CD4-positive, alpha-beta T cell treated with Interleukin-1 beta for 1 hour (primary cell): ENCODE results near the gene APBA3.

Experiments
- DNase-seq, 2 donors: peaks; one replicate each; pipeline ENCODE4 v3.0.0-alpha.2; 2020 to 2022

Gene APBA3, protein sequence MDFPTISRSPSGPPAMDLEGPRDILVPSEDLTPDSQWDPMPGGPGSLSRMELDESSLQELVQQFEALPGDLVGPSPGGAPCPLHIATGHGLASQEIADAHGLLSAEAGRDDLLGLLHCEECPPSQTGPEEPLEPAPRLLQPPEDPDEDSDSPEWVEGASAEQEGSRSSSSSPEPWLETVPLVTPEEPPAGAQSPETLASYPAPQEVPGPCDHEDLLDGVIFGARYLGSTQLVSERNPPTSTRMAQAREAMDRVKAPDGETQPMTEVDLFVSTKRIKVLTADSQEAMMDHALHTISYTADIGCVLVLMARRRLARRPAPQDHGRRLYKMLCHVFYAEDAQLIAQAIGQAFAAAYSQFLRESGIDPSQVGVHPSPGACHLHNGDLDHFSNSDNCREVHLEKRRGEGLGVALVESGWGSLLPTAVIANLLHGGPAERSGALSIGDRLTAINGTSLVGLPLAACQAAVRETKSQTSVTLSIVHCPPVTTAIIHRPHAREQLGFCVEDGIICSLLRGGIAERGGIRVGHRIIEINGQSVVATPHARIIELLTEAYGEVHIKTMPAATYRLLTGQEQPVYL

DNA sequence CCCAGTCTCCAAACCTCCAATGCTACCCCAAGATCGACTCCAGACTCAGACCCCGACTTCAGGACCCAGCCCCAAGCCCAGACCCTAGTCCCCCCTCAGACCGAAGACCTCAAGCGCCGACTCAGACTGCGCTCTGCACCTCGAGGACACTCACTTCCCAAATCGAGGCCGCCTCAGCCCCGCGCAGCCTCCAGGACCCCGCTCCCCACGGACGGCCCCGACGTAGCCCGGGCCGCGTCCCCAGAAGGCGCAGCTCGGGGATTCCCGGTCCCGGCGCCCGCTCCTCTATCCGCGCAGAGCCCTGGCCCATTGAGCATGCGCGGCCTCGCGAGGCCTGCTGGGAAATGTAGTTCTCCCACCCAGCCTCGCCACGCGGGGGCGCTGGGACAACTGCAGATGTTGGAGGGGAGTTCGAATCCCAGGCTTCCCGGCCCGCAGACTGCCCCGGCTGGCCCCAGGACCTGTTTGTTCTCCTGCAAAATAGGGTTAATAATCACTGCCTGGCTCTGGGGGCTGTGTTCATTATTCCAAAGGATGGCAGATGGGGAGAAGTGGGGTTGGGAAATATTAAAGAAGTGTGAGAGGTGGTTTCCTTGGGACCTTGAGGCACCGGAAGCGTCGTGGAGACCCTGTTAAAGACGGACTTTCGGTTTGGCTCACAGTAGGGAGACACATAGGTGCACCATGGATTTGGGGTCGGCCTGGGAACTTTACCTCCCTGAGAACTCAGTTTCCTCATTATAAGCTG, at the start of gene APBA3:
TSS of gene APBA3 (minus strand) at position 311 of the 748 bp plus-strand sequence. CDS start 1,428 bp downstream, outside the sequence.
- peak; percentile 95 to 97 for DNase-seq

DNA sequence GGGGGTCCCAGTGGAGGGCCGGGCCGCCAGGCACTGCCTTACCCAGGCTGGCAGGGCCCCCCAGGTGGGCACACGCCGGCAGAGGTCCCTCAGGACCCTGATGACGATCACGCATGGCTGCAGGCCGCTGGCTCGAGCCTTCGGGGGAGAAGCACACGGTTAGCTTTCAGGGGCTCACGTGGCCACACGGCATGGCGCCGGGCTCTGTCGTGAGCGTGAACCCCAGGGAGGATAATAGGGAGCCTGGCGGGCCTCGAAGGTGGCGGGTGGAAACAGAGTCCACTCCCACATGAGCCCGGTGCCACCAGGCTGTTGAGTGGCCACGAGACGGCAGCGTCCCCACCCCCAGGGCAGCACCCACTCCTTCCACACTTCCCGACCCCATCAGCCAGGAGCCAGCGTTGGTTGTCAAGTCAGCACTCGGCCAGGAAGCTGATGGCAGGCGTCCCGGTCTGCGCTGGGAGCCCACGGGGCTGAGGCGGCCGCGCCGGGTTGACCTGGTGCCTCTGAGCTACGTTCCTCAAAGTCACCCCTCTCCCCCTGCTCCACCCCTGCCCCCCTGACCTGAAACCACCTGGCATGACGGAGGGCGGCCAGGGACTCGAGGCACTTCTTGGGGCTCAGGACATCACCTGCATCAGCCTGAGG, 49.3 kb upstream of the APBA3 start:
- DNase-seq: peak in 1 of 2 donors; percentile 19

DNA sequence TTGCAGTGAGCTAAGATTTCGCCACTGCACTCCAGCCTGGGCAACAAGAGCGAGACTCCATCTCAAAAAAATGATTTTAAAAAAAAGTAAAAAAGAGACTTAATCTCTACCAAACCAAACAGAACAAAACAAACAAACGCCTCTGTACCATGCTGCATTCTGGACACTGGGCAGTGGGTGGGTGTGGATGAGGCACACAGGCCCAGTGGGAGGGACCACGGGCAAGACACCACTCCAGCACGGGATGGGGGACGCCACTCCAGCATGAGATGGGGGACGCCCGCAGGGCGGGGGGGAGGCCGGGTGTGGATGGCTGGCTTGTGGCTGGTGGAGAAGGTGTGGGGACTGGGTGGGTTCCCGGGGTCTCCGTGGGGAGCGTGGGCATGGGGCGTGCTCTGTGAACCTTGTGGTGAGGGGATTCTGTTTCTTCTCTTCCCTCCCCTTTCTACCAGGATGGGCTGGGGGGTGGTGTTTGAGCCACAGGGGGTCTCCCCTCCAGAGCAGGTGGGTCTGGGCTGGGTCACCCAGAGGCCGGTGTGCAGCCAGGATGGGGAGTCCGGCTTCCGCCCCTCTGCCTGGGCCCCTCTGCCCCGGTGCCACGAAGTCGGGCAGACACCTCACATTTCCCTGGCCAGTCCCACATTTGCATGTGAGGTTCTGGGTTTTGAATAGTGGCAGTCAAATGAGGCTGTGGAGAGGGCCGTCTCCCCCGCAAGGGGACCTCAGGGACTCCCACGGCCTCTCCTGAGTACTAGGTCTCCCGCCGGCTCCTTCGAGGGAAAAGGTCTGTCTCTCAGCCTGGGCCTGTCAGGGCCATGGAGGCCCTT, 48.6 kb upstream of the APBA3 start:
- peak in 1 of 2 donors; percentile 35 for DNase-seq

DNA sequence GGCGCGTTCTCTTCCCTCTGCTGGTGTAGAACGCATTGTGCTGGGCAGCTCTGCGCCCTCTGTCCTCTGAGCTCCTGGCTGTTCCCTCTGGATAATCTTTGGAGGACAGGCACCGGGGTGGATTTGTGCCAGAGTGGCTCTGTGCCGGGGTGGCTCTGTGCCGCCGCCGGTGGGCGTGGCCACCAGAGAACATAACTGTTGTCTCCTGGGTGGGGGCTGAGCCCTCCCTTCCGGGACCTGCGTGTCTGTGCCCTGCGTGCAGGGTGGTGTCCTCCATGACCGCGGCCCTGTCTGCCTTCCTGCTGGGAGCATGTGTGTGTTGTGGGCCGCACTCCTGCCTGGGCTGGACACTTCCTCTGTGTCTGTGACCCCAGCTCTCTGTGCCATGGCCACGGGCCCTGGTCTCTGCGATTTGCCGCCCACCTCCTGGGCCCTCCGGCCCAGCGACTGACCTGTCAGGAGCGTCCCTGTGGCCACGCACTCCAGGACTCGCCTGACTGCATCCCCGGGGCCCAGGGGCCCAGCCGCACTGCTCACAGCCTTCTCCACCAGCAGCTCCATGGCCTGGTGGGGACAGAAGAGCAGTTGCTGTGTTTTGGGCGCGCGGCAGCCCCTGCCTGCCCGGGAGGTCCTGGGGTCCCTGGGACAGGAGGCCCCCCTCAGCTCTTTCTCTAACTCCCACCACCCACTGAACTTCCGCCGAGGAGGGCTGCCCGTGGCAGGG, 47.1 kb upstream of the APBA3 start:
- no peak for DNase-seq

DNA sequence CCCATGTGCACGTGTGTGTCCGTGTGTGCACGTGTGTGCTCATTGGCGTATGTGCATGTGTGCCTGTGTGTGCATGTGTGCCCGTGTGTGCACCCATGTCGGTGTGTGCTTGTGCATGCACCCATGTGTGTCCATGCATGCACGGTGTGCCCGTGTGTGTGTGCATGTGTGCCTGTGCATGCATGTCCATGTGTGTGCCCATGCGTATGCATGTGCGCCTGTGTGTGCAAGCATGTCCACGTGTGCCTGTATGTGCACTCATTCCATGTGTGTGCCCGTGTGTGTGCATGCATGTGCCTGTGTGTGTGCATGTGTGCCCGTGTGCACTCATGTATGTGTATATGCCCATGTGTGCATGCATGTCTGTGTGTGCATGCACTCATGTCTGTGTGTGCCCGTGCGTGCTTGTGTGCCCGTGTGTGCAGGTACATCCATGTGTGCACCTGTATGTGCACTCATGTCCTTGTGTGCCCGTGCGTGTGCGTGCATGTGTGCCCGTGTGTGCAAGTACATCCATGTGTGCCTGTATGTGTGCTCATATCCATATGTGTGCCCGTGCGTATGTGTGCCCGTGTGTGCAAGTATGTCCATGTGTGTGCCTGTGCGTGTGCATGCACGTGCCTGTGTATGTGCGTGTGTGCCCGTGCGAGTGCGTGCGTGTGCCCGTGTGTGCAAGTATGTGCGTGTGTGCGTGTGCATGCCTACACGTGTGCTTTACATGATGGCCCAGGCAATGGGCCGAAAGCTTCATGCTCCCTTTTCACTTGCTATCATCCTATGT, 46.3 kb upstream of the APBA3 start:
- DNase-seq: no peak

DNA sequence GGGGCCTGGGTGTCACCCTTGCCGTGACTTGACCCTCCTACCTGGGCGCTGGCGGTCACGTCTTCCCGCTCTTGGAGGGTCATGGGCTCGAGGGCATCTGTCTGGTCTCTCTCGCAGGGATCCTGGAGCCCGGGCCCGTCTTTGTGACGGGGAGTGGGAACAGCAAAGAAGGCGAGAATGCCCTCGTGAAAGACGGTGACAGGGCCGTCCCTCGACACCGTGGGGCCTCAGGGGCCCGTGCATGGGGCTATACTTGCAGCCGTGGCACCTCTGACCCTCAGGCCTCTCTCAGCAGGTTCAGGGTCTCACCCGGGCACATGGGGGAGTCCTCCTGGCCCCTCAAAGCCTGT, 45.6 kb upstream of the APBA3 start:
- no peak for DNase-seq

DNA sequence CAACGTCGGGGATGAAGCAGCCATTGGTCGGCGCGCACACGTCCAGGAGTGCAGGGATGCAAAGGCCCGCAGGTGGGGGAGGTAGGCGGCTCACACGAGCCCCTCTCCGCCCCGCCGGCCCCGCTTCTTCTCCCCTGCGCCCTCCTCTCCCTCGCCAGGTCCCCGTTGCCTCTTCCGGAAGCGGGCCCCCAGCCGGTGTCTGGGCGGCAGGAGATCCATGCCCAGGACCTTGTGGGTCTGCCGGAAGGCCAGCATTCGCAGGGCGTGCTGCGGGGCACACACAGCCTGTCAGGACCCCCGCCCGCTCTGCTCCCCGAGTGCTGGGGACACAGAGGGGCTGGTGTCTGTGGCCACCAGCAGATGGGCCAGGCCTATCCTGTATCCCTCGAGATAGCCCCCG, 44.4 kb upstream of the APBA3 start:
- DNase-seq: no peak

DNA sequence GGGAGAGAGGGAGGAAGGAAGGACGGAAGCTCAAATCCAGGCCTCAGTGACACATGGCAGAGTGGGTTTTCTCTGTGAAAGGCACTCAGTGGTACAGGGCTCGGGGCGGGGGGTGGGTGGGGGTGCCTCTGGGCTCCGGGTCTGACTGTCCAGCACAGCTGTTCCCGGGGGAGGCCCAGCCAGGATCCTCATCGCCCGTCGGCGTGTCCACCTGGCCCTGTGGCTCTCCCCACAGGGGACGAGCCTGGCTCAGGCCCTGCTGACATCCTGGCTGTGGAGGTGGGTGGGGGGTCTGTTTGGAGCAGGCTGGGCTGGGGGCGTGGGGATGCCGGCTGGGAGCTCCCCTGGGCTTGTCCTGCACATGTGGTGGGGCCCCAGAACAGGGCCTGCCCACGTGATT, 42.9 kb upstream of the APBA3 start:
- no peak for DNase-seq

DNA sequence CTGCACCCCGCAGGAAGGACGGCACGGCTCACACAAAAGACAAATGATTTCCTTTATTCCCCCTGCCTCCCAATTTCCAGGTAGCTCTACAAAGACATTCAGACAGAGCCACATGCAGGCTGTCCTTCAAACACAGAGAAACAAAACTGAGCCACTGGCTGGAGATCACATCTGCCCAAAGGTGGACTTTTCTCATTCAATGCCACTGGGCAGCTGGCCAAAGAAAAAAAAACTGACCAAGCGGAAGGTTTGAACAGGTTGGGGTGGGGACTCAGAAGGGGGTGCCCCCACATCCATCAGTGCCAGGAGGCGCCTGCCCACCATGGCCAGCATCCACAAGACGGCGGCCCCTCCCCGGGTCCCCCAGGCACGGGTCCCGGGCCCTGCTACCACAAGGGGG, 42.5 kb upstream of the APBA3 start:
- DNase-seq: no peak

DNA sequence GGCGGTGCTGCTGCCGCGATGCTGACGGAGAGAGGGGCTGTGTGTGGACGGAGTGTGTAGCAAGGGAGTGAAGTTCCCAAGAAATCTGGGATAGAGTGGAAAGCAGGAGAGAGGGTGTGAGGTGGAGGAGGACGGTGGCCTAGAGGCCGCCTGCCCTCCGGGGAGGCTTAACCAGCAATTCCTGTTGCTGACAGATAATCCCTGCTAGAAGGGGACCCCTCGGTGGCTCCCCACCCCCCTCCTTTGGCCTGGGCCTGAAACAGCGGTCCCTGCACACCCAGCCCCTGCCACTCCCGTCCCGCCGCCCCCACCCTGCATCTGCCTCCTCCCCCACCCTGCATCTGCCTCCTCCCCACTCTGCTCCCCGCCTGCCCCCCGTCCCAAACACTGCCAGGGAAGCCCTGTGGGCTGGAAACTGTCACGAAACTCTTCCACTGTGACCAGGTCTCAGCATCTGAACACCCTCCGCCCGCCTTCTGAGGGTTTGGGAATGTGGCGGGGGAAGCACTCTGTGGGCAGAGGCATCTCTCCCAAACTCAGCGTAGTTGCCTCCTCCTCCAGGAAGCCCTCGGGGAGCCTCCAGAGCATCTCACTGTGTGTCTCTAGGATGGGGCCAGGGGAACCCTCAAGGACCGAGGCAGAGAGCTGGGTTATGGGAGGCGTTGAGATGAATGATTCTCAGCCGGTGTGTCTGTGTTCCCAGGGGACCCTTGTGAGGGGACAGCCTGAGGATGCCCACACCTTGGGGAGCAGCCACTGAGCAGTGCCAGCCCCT, 41.8 kb upstream of the APBA3 start:
- no peak for DNase-seq

DNA sequence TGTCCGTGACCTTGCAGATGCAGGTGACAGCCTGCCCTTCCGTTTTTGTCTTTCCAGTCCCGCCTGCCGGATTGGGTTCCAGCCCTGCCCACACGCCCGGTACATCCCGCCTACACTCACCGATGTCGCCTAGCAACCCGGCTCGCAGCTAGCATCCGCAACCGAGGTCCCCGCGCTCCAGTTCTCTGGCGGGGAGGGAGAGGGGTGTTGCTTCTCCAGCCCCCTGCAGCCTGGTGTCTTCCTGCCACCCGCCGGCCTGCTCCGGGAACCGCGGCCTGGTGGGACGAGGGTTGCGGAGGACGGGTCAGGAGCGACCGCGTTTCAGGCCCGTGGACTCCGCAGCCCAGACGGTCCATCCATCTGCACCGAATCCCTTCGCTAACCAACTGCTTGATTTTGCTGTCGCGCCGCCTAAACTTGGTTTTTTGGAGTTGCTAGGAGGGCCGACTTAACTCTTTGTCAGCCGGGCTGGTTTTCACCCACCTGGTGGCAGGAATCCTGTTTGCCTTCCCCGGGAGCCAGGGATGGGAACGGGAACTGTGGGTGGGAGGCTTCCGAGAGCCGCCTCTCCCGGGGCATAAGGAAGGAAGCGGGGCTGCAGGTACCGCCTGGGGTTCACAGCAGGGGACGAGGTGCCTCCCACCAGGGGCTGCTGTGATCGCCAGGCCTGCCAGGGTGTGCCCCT, 40.1 kb upstream of the APBA3 start:
- peak; percentile 68 to 72 for DNase-seq

DNA sequence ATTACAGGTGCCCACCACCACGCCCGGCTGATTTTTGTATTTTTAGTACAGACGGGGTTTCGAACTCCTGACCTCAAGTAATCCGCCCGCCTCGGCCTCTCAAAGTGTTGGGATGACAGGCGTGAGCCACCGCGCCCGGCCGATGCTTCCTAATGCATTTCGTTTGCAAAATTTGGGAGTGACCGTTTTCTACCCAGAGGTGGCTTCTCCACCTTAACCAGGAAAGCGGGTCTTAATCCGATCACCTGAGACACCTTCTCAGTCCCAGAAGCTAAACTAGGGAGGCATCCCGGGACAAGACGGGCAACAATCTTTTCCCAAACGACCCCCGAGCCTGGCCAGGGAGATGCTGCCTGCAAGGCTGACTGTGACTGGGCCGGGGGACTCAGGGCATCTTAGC, 39.5 kb upstream of the APBA3 start:
- DNase-seq: no peak

DNA sequence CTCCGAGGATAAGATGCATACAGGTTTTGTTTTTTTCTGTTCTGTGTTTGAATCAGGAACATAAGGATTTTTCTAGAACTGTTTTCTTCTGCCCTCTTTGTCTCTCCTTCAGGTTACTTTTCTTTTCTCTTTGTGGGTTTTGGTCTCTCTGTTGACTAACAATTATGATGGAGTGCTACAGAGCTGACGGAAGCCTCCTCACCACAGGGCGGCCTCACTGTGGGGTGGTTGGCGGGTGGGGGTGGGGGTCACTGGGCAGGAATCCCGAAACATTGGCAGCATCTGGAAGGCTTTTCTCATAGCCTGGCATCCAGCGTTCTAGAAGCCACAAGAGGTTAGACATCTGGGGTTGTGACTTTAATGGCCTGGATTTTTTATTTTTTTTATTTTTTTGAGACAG, 36.6 kb upstream of the APBA3 start:
- DNase-seq: peak; percentile 29 to 51

DNA sequence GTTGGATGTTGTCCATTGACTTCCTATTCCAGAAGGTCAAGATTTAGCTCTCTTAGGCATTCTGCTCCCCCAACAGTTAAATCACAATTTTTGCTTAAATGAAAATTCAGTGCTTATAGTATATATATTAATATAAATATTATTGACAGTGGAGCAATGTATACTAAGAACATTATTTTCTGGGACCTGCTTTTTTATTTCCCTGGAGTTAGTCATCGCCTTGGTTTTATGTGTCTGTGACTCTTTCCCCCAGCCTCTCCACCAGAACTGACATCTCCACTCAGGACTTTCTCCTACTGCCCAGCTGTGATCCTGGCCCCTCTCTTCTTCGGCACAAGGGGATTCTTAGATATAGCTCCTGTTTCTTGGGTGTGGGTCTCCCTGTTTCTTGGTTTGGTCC, 34.9 kb upstream of the APBA3 start:
- no peak for DNase-seq

DNA sequence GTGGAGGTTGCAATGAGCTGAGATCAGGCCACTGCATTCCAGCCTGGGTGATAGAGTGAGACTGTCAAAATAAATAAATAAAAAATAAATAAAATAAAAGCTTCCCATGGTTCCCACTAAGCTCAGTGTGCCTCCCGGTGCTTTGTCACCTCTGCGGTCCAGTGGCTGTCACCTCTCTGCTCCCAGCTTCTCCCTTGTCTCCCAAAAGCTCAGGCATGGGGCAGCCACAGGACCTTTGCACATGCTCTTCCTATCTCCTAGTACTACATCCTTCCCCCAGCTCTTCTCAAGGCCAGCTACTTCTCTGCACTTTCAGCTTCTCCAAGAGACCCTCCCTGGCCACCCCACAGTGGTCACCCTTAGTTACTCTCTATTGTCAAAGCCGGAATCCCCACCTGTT, 32.3 kb upstream of the APBA3 start:
- DNase-seq: no peak

DNA sequence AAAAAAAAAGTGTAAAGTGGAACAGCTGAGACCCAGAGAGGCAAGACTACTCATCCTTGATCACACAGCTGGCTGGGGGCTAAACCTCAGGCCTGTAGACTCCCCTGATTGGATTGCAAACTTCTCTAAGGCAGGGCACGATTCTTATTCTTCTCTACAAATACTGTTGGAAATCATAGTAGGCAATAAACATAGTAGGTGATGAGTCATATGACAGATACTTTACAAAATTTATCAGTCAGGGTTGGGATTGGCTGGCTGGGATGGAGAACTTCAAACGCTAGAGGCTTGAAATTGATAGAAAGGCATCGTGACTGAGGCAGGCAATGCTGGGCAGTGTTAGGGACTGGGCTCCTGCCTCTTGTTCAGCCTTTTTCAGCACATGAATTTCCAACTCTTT, 30.6 kb upstream of the APBA3 start:
- no peak for DNase-seq

DNA sequence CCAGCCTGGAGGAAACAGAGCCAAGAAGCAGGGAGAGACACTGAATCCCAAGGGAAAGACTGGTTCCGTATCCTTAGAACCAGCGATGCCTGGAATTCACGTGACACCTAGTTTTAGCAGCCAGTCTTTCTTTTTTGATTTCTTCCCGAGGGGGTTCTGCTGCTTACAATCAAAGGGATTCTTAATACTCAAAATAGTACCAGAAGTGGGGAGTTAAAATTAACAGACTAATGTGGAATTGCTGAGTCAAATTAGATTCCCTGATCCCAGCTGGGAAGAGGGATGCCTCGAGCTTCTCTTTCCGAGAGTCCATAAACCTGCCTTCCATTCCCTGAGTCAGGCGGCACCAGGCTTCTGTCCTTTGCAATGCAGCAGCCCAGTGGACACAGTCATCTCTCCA, 29.4 kb upstream of the APBA3 start:
- no peak for DNase-seq

DNA sequence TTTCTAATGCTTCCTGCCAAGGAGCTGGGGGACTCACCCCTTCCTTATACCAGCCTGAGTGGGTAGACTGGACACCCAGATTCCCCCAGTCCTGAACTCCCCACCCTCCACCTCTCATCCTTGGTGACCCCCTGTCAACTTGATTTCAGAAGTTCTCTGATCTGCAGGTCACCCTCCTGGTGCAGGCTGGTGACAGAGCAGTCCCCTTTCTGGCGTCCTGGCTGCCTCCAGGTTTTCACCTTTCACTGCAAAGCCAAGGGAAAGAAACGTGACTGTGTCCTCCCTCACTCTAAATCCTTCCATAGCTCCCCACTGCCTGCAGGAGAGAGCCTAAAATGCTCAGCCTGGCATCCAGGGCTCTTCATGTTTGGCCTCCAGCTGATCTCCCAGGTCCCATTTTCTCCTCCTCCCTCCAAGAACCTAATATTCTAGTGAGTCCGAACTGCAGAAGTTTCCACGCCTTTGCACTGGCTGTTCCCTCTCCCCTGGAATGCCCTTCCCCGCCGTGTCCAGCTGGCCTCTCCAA, 28.8 kb upstream of the APBA3 start:
- no peak for DNase-seq
